ENCODE results near the gene PDE3A. TPM values are rescaled to one million over a fixed set of nuclear protein-coding genes. Genes with fewer than 3 reads are reported as not detected.

Gene PDE3A
- polyA plus RNA-seq, 3 donors, result 0.10 TPM; not detected in 2

- H3K4me1 Mint-ChIP-seq, result no peaks in the 10 kb centered on the region
- WGBS (ENCODE audit: insufficient coverage), result 80% methylated on average over 1 of the region's 1 CpG
- no peak for TF ChIP-seq CTCF (IDR thresholded peaks at IDR 0.05)
Measured at GRCh38 chr12:20528208-20528607, 159.9 kb downstream of the PDE3A start.

GRCh38 chr12:20546267-20546666 is 177.9 kb downstream of the PDE3A start:
- H3K4me3 Mint-ChIP-seq, result no peak overlapping the region
- H3K4me1 Mint-ChIP-seq, result no peaks in the 10 kb centered on the region
- Histone ChIP-seq H3K4me3 (replicated peaks in 1 of 3; ENCODE audit: low read depth in 2 of 3, low read length in 3 of 3) (no peak overlapping the region), H3K79me2 (ENCODE audit: insufficient read depth, low read length) (no peaks in the 10 kb centered on the region), H3K4me2 (replicated peaks; ENCODE audit: extremely low read depth, low read length, poor library complexity, severe bottlenecking) (no peak overlapping the region), H3K9ac (ENCODE audit: insufficient read depth, low read length, poor library complexity, severe bottlenecking) (no peak overlapping the region), H3K9me3 (replicated peaks in 1 of 2; ENCODE audit: control insufficient read depth in 1 of 2, insufficient read depth in 1 of 2, low read length in 2 of 2) (peaks cover 0 to under 1% of the 10 kb centered on the region in 2 donors), H3K27ac (ENCODE audit: low read depth in 1 of 2, low read length in 2 of 2) (no peak overlapping the region), H3K27me3 (ENCODE audit: control insufficient read depth in 2 of 2, insufficient read depth in 2 of 2, low read length in 2 of 2) (no peaks in the 10 kb centered on the region), H4K20me1 (ENCODE audit: insufficient read depth, low read length) (no peaks in the 10 kb centered on the region), H2AFZ (ENCODE audit: insufficient read depth, low read depth, low read length, poor library complexity, severe bottlenecking) (no peak overlapping the region), H3K4me1 (ENCODE audit: control insufficient read depth in 1 of 2, insufficient read depth in 2 of 2, low read length in 2 of 2) (no peaks in the 10 kb centered on the region), H3K36me3 (replicated peaks in 1 of 2; ENCODE audit: control insufficient read depth in 1 of 2, insufficient read depth in 2 of 2, low read length in 2 of 2) (no peaks in the 10 kb centered on the region)
- peaks cover 0 to 1% (median 0%) of the 10 kb centered on the region in 3 donors for H3K27me3 Mint-ChIP-seq (ENCODE audit: low read depth in 3 of 3)
- WGBS (ENCODE audit: insufficient coverage), result 90% methylated on average over 2 of the region's 4 CpGs
- H3K27ac Mint-ChIP-seq, result no peak overlapping the region
- intact Hi-C loops (cut with micrococcal nuclease), result no loop called here
- no peak for TF ChIP-seq CTCF (IDR thresholded peaks at IDR 0.05)
- DNase-seq, result no peak
- peaks cover 0 to under 1% (median 0%) of the 10 kb centered on the region in 7 donors for H3K9me3 Mint-ChIP-seq
- H3K36me3 Mint-ChIP-seq, result no peaks in the 10 kb centered on the region

More at GRCh38 chr12:20528208-20528607, 159.9 kb downstream of the PDE3A start:
- no peaks in the 10 kb centered on the region for H3K79me2 ChIP-seq (ENCODE audit: insufficient read depth, low read length)
- H3K9me3 ChIP-seq (replicated peaks in 1 of 2; ENCODE audit: control insufficient read depth in 1 of 2, insufficient read depth in 1 of 2, low read length in 2 of 2), result no peaks in the 10 kb centered on the region
- H3K9me3 Mint-ChIP-seq, result peaks cover 0 to 5% (median 2%) of the 10 kb centered on the region in 7 donors
- H3K27me3 ChIP-seq (ENCODE audit: control insufficient read depth in 2 of 2, insufficient read depth in 2 of 2, low read length in 2 of 2), result no peaks in the 10 kb centered on the region
- H3K4me1 ChIP-seq (ENCODE audit: control insufficient read depth in 1 of 2, insufficient read depth in 2 of 2, low read length in 2 of 2), result no peaks in the 10 kb centered on the region
- DNase-seq, result no peak
- H3K36me3 Mint-ChIP-seq, result no peaks in the 10 kb centered on the region
- H3K4me3 Mint-ChIP-seq, result no peak overlapping the region
- H2AFZ ChIP-seq (ENCODE audit: insufficient read depth, low read depth, low read length, poor library complexity, severe bottlenecking), result no peak overlapping the region
- H3K27me3 Mint-ChIP-seq (ENCODE audit: low read depth in 3 of 3), result peaks cover 0 to 1% (median 0%) of the 10 kb centered on the region in 3 donors
- intact Hi-C loops (cut with micrococcal nuclease), result no loop called here
- H3K27ac ChIP-seq (ENCODE audit: low read depth in 1 of 2, low read length in 2 of 2), result no peak overlapping the region
- no peaks in the 10 kb centered on the region for H4K20me1 ChIP-seq (ENCODE audit: insufficient read depth, low read length)
- no peak overlapping the region for H3K4me3 ChIP-seq (replicated peaks in 1 of 3; ENCODE audit: low read depth in 2 of 3, low read length in 3 of 3)
- no peak overlapping the region for H3K27ac Mint-ChIP-seq
- H3K4me2 ChIP-seq (replicated peaks; ENCODE audit: extremely low read depth, low read length, poor library complexity, severe bottlenecking), result no peak overlapping the region
- H3K9ac ChIP-seq (ENCODE audit: insufficient read depth, low read length, poor library complexity, severe bottlenecking), result no peak overlapping the region
- H3K36me3 ChIP-seq (replicated peaks in 1 of 2; ENCODE audit: control insufficient read depth in 1 of 2, insufficient read depth in 2 of 2, low read length in 2 of 2), result no peaks in the 10 kb centered on the region

All from CD14-positive monocyte (primary cell).